Transverse colon (tissue), 4 donors: ENCODE data around the gene MAPK4. TPM values are rescaled to one million over a fixed set of nuclear protein-coding genes. Genes with fewer than 3 reads are reported as not detected.

ENCODE experiments used
- DNase-seq: peaks from one replicate; pipeline ENCODE4 v3.0.0-alpha.2; 2019
- H3K27ac ChIP-seq, 4 donors: fragments of 200-600 bp; sonication (generic); 2 replicates each; pipeline ENCODE4 v1.5.1; 2016 to 2018; ENCODE audit warnings: inconsistent platforms in 4 of 4
- H3K27me3 ChIP-seq: fragments of 200-600 bp; sonication (generic); 2 replicates; pipeline ENCODE4 v1.5.1; 2017; ENCODE audit warnings: inconsistent platforms
- H3K36me3 ChIP-seq, 4 donors: fragments of 200-600 bp; sonication (generic); 2 replicates each; pipeline ENCODE4 v1.5.1; 2017 to 2019; ENCODE audit warnings: inconsistent platforms in 4 of 4
- H3K4me1 ChIP-seq, 4 donors: fragments of 200-600 bp; sonication (generic); 2 replicates each; pipeline ENCODE4 v1.5.1; 2017 to 2020; ENCODE audit warnings: inconsistent platforms in 4 of 4
- H3K4me3 ChIP-seq, 4 donors: fragments of 200-600 bp; sonication (generic); 1 replicate in 1 of 4; 2 replicates in 3 of 4; pipeline versions ENCODE4 v1.5.1 to v1.6.1; 2017 to 2019; ENCODE audit warnings: inconsistent platforms in 4 of 4
- H3K9me3 ChIP-seq, 2 donors: fragments of 200-600 bp; sonication (generic); 2 replicates each; pipeline ENCODE4 v1.5.1; 2017 to 2019; ENCODE audit warnings: inconsistent platforms in 2 of 2
- CTCF ChIP-seq, 5 experiments: fragments of 200-600 bp in 3 of 5; fragments of 450-650 bp in 2 of 5; sonication (generic) in 3 of 5; IDR thresholded peaks; 1 replicate in 2 of 5; 2 replicates in 3 of 5; pipeline ENCODE4 v1.5.1; 2016 to 2017; ENCODE audit warnings: antibody characterized with exemption in 5 of 5, inconsistent platforms in 3 of 5, mild to moderate bottlenecking in 2 of 5, moderate library complexity in 1 of 5
- EP300 ChIP-seq: sonication (generic); formaldehyde crosslinking; IDR thresholded peaks from one replicate; pipeline ENCODE4 v1.6.1; 2017; ENCODE audit warnings: antibody characterized with exemption, low read depth
- POLR2A ChIP-seq: fragments of 450-650 bp; IDR thresholded peaks from one replicate; pipeline ENCODE4 v1.6.1; 2016; ENCODE audit warnings: antibody characterized with exemption, mild to moderate bottlenecking, moderate library complexity
- POLR2AphosphoS5 ChIP-seq, 3 donors: sonication (generic); formaldehyde crosslinking; IDR thresholded peaks; one replicate each; pipeline ENCODE4 v1.6.1; 2016; ENCODE audit warnings: antibody characterized with exemption in 3 of 3
- WGBS, 2 donors: methylation state at CpG; one replicate each; pipeline ENCODE4 v1.1.5; 2018; ENCODE audit warnings: low coverage in 1 of 2; 5-methylcytosine and 5-hydroxymethylcytosine counted together
- in situ Hi-C, 4 donors: fragments of 200-750 bp; cut with MboI; loops; one replicate each; pipeline versions ENCODE4 v1.15.0 to v1.15.1; 2017; ENCODE audit warnings: low sequenced_read_pairs in 3 of 4, low pct_ligation_motif_present in 1 of 4, low pct_unique_long_range_greater_than_20kb in 1 of 4
- intact Hi-C: fragments of 100-400 bp; cut with DNase I; formaldehyde crosslinking; loops from one replicate; pipeline ENCODE4 v1.15.1; 2023; ENCODE audit warnings: low total_unique reads
- total RNA-seq, 4 donors: library from RNA; depleted of rRNA; stranded (reverse); fragments of >200 nt; gene quantifications; one replicate each; pipeline ENCODE4 v1.1.0, GENCODE V29; 2016

MAPK4 gene
- total RNA-seq, 4 donors from 2014 or later = 1.6 to 20.1 (median 5.7) TPM

GRCh38 chr18:50753311-50753710, 193.4 kb downstream of the MAPK4 start:
- intact Hi-C loops = no loop called here
- in situ Hi-C loops = no loop called here
- no peaks in the 10 kb centered on the region for H3K4me1 ChIP-seq

GRCh38 chr18:50754297-50754696, 194.4 kb downstream of the MAPK4 start:
- intact Hi-C loops = no loop called here
- H3K4me1 ChIP-seq = no peaks in the 10 kb centered on the region
- in situ Hi-C loops = no loop called here
- H3K4me3 ChIP-seq = no peak overlapping the region
- no peak for TF ChIP-seq CTCF (IDR thresholded peaks at IDR 0.05)
- TF ChIP-seq POLR2A = no peak
- H3K9me3 ChIP-seq = no peaks in the 10 kb centered on the region
- WGBS, 2 donors = 84% methylated on average over 3 of the region's 3 CpGs; no CpG with 5 or more reads in 1 of the 2 donors
- DNase-seq = no peak
- H3K36me3 ChIP-seq = no peaks in the 10 kb centered on the region
- H3K27ac ChIP-seq = no peak overlapping the region
- H3K27me3 ChIP-seq = peaks cover 7% of the 10 kb centered on the region

More at GRCh38 chr18:50753311-50753710, 193.4 kb downstream of the MAPK4 start:
- DNase-seq = no peak
- peaks cover 8% of the 10 kb centered on the region for H3K27me3 ChIP-seq
- TF ChIP-seq POLR2AphosphoS5 (IDR thresholded peaks at IDR 0.05) (no peak), CTCF (IDR thresholded peaks at IDR 0.05) (no peak), POLR2A (no peak), EP300 (no peak)
- no peaks in the 10 kb centered on the region for H3K36me3 ChIP-seq
- H3K27ac ChIP-seq = no peak overlapping the region
- no peaks in the 10 kb centered on the region for H3K9me3 ChIP-seq
- WGBS, 2 donors = 17 to 75% methylated on average over 1 of the region's 1 CpG
- H3K4me3 ChIP-seq = no peak overlapping the region

- in situ Hi-C loops (no loop called here), intact Hi-C loops (no loop called here)
- Histone ChIP-seq H3K4me3 (no peak overlapping the region), H3K27ac (peak overlapping the region in 1 of 4 donors; percentile 25), H3K4me1 (no peaks in the 10 kb centered on the region), H3K36me3 (no peaks in the 10 kb centered on the region), H3K9me3 (no peaks in the 10 kb centered on the region), H3K27me3 (peaks cover 7% of the 10 kb centered on the region)
- TF ChIP-seq CTCF (IDR thresholded peaks at IDR 0.05) = no peak
- no peak for TF ChIP-seq POLR2AphosphoS5 (IDR thresholded peaks at IDR 0.05)
- no peak for TF ChIP-seq POLR2A
- TF ChIP-seq EP300 = no peak
- WGBS, 2 donors = 53 to 63% methylated on average over 4 to 7 of the region's 7 CpGs
- peak; percentile 8 for DNase-seq
Observed at GRCh38 chr18:50757358-50757757, 197.5 kb downstream of the MAPK4 start.

GRCh38 chr18:50769463-50769862, 209.6 kb downstream of the MAPK4 start:
- Histone ChIP-seq H3K9me3 (peaks cover 12 to 14% of the 10 kb centered on the region in 2 donors), H3K4me1 (no peaks in the 10 kb centered on the region), H3K4me3 (no peak overlapping the region), H3K27me3 (no peaks in the 10 kb centered on the region), H3K27ac (no peak overlapping the region), H3K36me3 (no peaks in the 10 kb centered on the region)
- in situ Hi-C loops = no loop called here
- TF ChIP-seq POLR2AphosphoS5 (IDR thresholded peaks at IDR 0.05) (no peak), EP300 (no peak), CTCF (IDR thresholded peaks at IDR 0.05) (no peak), POLR2A (no peak)
- intact Hi-C loops = no loop called here
- DNase-seq = no peak
